Amniotic stem cell (primary cell): ENCODE results near the gene FAM170A.

ENCODE experiments used
- DNase-seq: peaks from one replicate; lab custom pipeline; 2025; lab: John Stamatoyannopoulos, UW

FAM170A gene, protein sequence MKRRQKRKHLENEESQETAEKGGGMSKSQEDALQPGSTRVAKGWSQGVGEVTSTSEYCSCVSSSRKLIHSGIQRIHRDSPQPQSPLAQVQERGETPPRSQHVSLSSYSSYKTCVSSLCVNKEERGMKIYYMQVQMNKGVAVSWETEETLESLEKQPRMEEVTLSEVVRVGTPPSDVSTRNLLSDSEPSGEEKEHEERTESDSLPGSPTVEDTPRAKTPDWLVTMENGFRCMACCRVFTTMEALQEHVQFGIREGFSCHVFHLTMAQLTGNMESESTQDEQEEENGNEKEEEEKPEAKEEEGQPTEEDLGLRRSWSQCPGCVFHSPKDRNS

DNA sequence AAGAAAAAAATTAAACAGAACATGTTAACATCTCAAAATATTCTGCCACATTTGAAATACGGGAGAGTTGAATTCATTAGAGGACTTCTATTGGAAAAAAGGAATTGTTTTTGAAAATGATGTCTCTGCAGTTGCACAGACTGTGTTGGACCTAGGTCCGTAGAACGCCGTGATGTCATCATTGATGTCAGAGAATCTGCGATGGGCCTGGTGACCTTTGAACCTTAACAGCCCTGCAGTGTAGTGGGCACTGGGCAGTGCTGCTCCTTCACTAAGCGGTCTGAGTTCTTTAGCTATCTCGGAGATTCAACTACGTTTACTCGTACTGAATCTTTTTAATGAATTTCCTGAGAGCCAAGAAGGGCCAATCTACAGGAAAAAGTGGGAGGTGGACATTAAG, at the start of gene FAM170A:
Gene FAM170A (plus strand): TSS at position 220 of the 400 bp plus-strand sequence. CDS start 211 bp downstream, outside the sequence.
- no peak for DNase-seq

DNA sequence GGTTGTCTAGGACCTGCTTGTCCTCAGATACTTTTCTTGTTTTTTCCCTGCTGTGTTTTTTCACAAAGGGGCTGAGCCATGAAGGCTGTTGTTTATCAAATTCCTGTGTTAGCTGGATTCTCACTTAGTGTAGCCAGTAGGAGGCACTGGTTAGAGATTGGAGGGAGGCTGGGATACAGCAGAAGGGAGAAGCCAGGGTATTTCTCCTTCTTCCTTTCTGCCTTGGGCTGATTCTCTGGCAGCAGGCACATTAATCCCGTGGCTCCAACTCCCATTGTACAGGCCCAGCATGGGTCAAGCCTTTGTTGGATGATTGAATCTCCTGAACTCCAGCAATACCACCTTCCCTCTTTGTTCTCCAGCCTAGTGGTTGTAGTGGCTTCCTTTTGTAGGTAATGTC, 46.4 kb upstream of the FAM170A start:
- DNase-seq, result no peak

DNA sequence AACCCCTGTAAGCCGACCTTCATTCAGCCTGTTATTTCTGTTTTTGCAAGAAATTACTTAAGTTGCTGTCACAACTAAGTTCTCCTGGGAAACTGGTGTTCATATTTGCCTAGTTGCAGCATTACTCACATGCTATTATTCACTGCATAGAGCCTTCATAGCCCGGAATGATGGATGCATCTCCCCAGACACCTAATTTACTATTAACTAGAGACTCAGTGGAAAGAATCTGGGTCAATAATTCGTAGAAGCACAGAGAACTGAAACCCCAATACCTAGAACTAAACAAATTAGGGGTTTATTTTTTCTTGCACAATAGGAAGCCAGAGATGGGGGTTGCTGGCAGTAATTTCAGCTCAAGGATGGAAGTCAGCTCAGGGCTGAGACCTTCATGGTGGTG, 45.7 kb upstream of the FAM170A start:
- no peak for DNase-seq

GRCh38 chr5:119596046-119596445, 33.3 kb upstream of the FAM170A start:
- no peak for DNase-seq

- no peak for DNase-seq
These were observed 31.5 kb upstream of the FAM170A start for GRCh38 chr5:119597728-119598298.

- no peak for DNase-seq
These were observed 15.4 kb upstream of the FAM170A start for GRCh38 chr5:119613937-119614336.

DNA sequence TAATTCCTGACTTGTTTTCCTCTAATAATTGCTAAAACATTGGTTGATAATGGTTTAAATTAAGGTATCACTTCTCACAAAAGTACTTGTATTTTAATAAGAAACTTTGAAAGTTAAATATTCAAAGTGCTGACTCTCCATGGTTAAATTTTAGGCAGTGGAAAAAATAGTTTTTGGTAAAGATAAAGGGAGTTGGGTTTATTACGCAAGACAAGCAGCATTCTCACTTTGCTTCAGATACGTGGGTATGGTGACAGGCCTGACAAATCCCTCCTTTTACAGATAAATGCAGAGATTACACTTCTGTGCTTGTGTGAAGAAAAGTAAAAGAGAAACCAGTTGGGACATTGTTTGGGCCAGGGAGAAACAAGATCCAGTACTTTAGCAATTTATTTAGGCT, 14.5 kb upstream of the FAM170A start:
- no peak for DNase-seq

DNA sequence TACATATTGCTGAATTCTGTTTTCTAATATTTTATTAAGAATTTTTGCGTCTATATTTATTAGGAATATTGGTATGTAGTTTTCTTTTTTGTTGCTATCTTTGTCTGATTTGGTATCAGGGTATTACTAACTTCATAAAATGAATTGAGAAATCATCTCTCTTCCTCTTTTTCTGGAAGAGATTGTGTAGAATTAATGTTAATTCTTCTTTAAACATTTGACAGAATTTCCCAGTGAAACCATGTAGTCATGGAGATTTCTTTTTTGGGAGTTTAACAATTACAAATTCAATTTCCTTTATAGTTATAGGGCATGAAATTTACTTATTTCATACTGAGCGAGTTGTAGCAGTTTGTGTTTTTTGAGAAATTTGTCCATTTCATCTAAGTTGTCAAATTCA, 3.3 kb upstream of the FAM170A start:
- no peak for DNase-seq

- DNase-seq, result no peak
These were observed 1.5 kb downstream of the FAM170A start for GRCh38 chr5:119630752-119631440.

- no peak for DNase-seq
These were observed 2.3 kb downstream of the FAM170A start for GRCh38 chr5:119631660-119632059.

DNA sequence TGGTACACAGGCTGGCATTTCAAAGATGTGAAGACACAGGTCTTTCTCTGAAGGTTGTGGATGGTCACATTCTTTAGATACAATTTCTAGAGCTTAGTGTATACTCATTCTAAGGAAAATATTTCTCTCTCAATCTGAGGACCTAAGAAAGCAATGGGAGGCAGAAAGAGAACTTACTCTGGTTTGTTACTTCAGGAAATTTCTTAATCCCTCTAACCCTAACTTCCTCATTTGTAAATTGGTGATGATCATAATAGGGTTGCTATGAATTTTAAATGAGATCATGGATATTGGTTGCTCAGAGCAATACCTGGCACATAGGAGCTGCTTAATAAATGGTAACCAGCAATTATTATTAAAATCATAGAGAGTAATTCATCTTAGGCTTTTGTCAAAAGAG, 22.1 kb downstream of the FAM170A start:
- DNase-seq, result no peak

- DNase-seq, result no peak
These were observed 25.7 kb downstream of the FAM170A start for GRCh38 chr5:119655061-119655460.

DNA sequence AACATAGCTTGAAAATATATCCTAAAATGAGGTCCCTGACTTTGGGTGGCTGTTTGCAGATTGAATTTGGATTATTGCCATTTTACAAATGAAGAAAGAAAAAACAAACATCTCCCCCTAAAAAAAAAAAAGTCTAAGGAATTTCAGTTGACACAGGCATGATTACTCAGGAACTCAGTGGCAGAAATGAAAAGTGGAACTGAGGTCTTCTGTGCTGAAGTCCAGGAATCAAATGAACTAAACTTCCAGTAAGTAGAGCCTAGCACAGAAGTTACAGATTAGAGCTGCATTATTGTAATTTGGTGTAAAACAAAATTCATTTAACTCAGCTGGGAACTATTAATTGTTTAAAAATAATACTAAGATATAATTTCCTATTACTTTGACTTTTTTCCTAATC, 26.7 kb downstream of the FAM170A start:
- no peak for DNase-seq

GRCh38 chr5:119666542-119666941, 37.2 kb downstream of the FAM170A start:
- no peak for DNase-seq

GRCh38 chr5:119678351-119679028, 49.1 kb downstream of the FAM170A start:
- DNase-seq, result no peak

DNA sequence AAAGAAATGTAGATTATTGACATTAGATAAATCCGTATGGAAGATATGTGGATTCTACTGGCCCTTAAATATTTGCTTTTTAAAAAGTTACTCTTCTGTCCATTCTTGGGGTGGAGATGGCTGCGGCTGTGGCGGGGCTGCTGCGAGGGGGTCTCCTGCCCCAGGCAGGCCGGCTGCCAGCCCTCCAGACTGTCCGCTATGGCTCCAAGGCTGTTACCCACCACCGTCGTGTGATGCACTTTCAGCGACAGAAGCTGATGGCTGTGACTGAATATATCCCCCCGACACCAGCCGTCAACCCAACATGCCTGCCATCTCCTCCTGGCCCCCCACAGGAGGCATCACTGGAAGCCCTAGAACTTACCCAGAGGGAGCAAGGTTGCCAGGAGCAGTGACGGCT, 50.7 kb downstream of the FAM170A start:
- DNase-seq, result no peak

- DNase-seq, result no peak
These were observed 52.4 kb downstream of the FAM170A start for GRCh38 chr5:119681734-119682133.

DNA sequence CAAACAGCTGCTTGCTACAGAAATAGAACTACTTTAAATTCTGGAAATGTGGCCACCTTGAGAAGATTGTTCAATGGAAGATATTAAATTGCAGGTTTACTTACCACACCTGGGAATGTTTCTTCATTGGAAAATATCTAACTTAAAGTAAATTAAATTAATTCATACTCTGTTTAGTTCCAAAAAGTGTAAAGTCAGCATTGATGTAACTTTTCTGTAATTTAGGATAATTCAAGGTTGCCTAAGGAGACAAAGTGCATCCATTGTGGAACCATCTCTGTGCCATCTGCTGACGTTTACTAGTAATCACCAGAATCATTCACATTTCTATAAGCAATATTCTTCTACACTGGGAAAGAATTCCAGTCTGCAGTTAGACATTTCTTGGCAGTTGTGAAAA, 53.0 kb downstream of the FAM170A start:
- no peak for DNase-seq
